ENCODE measurements around the gene PHF1. TPM values are rescaled to one million over a fixed set of nuclear protein-coding genes. Genes with fewer than 3 reads are reported as not detected.

The PHF1 gene
- total RNA-seq, 1 experiment from 2014 or later = 47.6 TPM

DNA sequence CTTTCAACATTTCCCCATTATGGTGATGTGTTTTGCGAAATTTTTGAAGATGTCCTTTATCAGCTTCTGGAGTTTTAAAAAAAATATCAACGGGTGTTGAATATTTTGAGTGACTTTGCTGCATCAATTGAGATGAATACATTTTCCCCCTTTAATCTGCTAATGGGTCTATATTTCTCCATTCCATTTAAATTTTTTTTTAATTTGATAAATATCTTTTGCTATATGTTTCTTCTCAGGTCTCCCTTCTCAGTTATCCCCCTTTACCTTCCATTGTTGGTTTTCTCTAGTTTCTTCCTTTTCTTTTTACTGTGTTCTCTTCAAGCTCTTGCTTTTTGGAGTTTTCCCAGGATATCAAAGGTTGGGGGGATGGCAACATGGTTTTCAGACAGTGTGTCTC is 20.6 kb upstream of the PHF1 start:
- Histone ChIP-seq H3K9me2 (ENCODE audit: insufficient read depth) (no peaks in the 10 kb centered on the region), H3K4me1 (replicated peaks; ENCODE audit: insufficient read depth) (peaks cover 34% of the 10 kb centered on the region), H3K36me3 (ENCODE audit: low read depth) (no peaks in the 10 kb centered on the region), H2AFZ (no peak overlapping the region), H3K27ac (no peak overlapping the region), H3K4me3 (no peak overlapping the region), H3K4me2 (no peak overlapping the region), H3K27me3 (ENCODE audit: insufficient read depth, low read depth) (no peaks in the 10 kb centered on the region), H3K79me2 (ENCODE audit: low read depth) (peaks cover 34% of the 10 kb centered on the region), H4K20me1 (ENCODE audit: insufficient read depth) (no peaks in the 10 kb centered on the region; the same call in 1 of the 2 replicates), H3K9me3 (ENCODE audit: insufficient read depth, low read depth) (no peaks in the 10 kb centered on the region), H3F3A (ENCODE audit: insufficient read depth, low read depth) (peaks cover 21% of the 10 kb centered on the region; the same call in 1 of the 2 replicates)
- intact Hi-C loops (cut with micrococcal nuclease; ENCODE audit: unreplicated experiment) = no loop called here
- ChIA-PET POLR2A (ENCODE audit: unreplicated experiment) (no interaction called here), CTCF (interaction anchor here (0.6 kb wide), 2 partner anchors 36 to 229 kb away, joined by 4 to 5 read pairs; no protein-coding TSS in a partner anchor)
- BruUV-seq (replicated peaks) = no TSS peak
- no peak for TF ChIP-seq CTCF (conservative IDR thresholded peaks at IDR 0.05)
- TF ChIP-seq EZH2 (IDR thresholded peaks at IDR 0.05; ENCODE audit: low read depth) = no peak
- no peak for DNase-seq

DNA sequence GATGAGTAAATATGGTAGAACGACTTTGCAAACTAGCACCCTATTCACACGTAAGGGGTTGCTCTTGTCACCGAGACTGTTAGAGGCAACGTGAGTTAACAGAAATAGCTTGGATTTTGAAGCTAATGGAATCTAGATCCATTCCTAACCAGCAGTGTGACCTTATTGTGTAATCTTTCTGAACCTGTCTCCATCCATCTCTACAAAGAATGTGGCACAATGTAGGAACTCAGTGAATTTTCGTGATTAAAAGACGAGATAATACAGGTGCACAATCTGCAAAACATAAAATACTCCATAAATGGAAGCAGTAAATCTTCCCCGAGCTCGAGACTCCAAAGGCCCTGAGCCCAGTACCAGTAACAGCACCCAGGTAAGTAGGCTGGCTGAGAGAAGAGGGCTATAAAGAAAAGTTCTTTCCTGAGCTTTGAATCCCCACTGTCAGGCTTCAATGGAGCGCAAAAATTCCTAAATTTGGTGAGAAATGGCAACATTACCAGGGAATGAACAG is 20.0 kb upstream of the PHF1 start:
- DNase-seq = no peak
- Histone ChIP-seq H3K4me2 (peak overlapping the region; percentile 68), H3K27me3 (ENCODE audit: insufficient read depth, low read depth) (no peaks in the 10 kb centered on the region), H3F3A (ENCODE audit: insufficient read depth, low read depth) (peaks cover 21% of the 10 kb centered on the region; the same call in 1 of the 2 replicates), H3K27ac (peak overlapping the region; percentile 78), H3K36me3 (ENCODE audit: low read depth) (no peaks in the 10 kb centered on the region), H3K9me2 (ENCODE audit: insufficient read depth) (no peaks in the 10 kb centered on the region), H2AFZ (peak overlapping the region; percentile 88), H4K20me1 (ENCODE audit: insufficient read depth) (no peaks in the 10 kb centered on the region; the same call in 1 of the 2 replicates), H3K9me3 (ENCODE audit: insufficient read depth, low read depth) (no peaks in the 10 kb centered on the region), H3K79me2 (ENCODE audit: low read depth) (peaks cover 40% of the 10 kb centered on the region), H3K4me3 (peak overlapping the region; percentile 31; the same call in 1 of the 2 replicates), H3K4me1 (replicated peaks; ENCODE audit: insufficient read depth) (peaks cover 39% of the 10 kb centered on the region)
- no peak for TF ChIP-seq CTCF (conservative IDR thresholded peaks at IDR 0.05)
- TF ChIP-seq EZH2 (IDR thresholded peaks at IDR 0.05; ENCODE audit: low read depth) = no peak
- POLR2A ChIA-PET (ENCODE audit: unreplicated experiment) = interaction anchor here (0.6 to 0.9 kb wide), 5 partner anchors 27 to 1260 kb away, joined by 3 to 8 read pairs (median 5); partner anchors contain the start of genes CUTA, RPS18 and VPS52
- CTCF ChIA-PET = interaction anchor here (0.6 to 0.7 kb wide), 3 partner anchors 16 to 230 kb away, joined by 3 to 5 read pairs (median 4); no protein-coding TSS in a partner anchor
- intact Hi-C loops (cut with micrococcal nuclease; ENCODE audit: unreplicated experiment) = loop anchor here (1.0 kb wide), 4 partner anchors 19 to 92 kb away; partner anchors contain the start of gene TAPBP
- BruUV-seq (replicated peaks) = no TSS peak

DNA sequence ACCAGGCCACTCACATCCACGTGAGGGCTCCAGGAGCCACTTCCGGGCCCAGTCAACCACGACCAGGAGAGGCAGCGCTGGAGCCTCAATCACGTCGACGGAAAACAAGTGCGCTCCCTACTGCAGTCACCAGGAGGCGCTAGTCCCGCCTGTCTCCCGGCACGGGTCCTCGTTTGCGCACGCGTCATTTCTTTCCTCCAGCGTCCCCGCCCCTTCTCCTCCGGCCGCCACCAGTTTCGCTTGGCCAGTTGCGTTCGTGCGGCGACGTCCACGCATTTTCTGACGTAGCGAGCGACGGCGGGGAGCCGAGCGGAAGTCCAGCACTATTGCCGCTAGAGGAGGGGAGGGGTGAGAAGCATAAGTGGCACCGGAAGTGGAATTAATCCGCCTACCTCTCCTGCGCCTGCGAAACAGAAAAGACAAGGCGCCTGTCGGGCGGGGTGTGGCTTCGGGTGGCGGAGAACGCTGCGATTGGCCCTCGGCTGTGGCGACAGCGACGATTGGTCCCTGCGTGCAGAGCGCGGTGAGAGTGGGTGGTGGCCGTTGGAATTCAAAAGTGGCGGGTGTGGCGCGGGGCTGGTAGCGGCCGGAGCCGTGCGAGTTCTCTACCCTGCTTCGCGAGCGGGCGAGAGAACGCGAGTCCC is 19.4 kb upstream of the PHF1 start, which contains the start of gene KIFC1:
Gene KIFC1, plus strand, starts transcription at position 546 of the 644 bp plus-strand sequence. CDS start 163 bp downstream, outside the sequence.
- BruUV-seq (replicated peaks) = TSS peak; percentile 80
- Histone ChIP-seq H3K4me2 (peak within 1 kb of the TSS; percentile 95), H3F3A (ENCODE audit: insufficient read depth, low read depth) (peaks cover 21% of the 10 kb centered on the region; the same call in 1 of the 2 replicates), H3K9me2 (ENCODE audit: insufficient read depth) (no peaks in the 10 kb centered on the region), H3K4me1 (replicated peaks; ENCODE audit: insufficient read depth) (peaks cover 39% of the 10 kb centered on the region), H2AFZ (peak within 1 kb of the TSS; percentile 88), H3K36me3 (ENCODE audit: low read depth) (no peaks in the 10 kb centered on the region), H4K20me1 (ENCODE audit: insufficient read depth) (no peaks in the 10 kb centered on the region; the same call in 1 of the 2 replicates), H3K27me3 (ENCODE audit: insufficient read depth, low read depth) (no peaks in the 10 kb centered on the region), H3K27ac (peak within 1 kb of the TSS; percentile 78), H3K9me3 (ENCODE audit: insufficient read depth, low read depth) (no peaks in the 10 kb centered on the region), H3K4me3 (peak within 1 kb of the TSS; percentile 63), H3K79me2 (ENCODE audit: low read depth) (peaks cover 46% of the 10 kb centered on the region)
- CTCF ChIA-PET = interaction anchor here (0.6 to 0.7 kb wide), 2 partner anchors 16 to 74 kb away, joined by 3 to 4 read pairs; no protein-coding TSS in a partner anchor
- intact Hi-C loops (cut with micrococcal nuclease; ENCODE audit: unreplicated experiment) = loop anchor here (1.0 kb wide), 4 partner anchors 19 to 92 kb away; partner anchors contain the start of gene TAPBP
- POLR2A ChIA-PET (ENCODE audit: unreplicated experiment) = interaction anchor here (0.6 to 0.9 kb wide), 5 partner anchors 27 to 1260 kb away, joined by 3 to 60 read pairs (median 5); partner anchors contain the start of gene CUTA
- DNase-seq = peak; percentile 98
- no peak for TF ChIP-seq EZH2 (IDR thresholded peaks at IDR 0.05; ENCODE audit: low read depth)
- peak; percentile 90 for TF ChIP-seq CTCF (conservative IDR thresholded peaks at IDR 0.05)

Measured in PC-9 (cell line).